OCI-LY7 (cell line): ENCODE results near the gene COL9A3. TPM values are rescaled to one million over a fixed set of nuclear protein-coding genes. Genes with fewer than 3 reads are reported as not detected.

Source experiments
- Bru-seq: library from RNA; stranded (reverse); fragments of 400-500 nt; gene quantifications from one replicate; lab custom pipeline; 2021; lab: Mats Ljungman, UMichigan
- BruChase-seq, 2 experiments: library from RNA; stranded (reverse); fragments of 400-500 nt; gene quantifications; one replicate each; lab custom pipeline; 2021; lab: Mats Ljungman, UMichigan
- BruUV-seq: library from RNA; stranded (reverse); fragments of 400-500 nt; replicated peaks from 2 replicates; lab custom pipeline; 2021; lab: Mats Ljungman, UMichigan
- CTCF ChIA-PET: fragments of 300-600 bp; sonication (Branson Sonifier 250); formaldehyde crosslinking; loops from one replicate; lab custom pipeline; 2022; ENCODE audit warnings: antibody characterized with exemption; ENCODE audit not compliant: unreplicated experiment; lab: Charles Lee
- POLR2A ChIA-PET: fragments of 300-600 bp; sonication (Branson Sonifier 250); formaldehyde crosslinking; loops from one replicate; lab custom pipeline; 2022; ENCODE audit warnings: antibody characterized with exemption; lab: Charles Lee
- DNase-seq: peaks from one replicate; pipeline ENCODE4 v3.0.0-alpha.2; 2015; ENCODE audit warnings: low spot score
- H2AFZ ChIP-seq: fragments of 200-600 bp; sonication (generic), shearing (Covaris generic); 2 replicates; pipeline ENCODE4 v1.6.1; 2014; ENCODE audit warnings: mild to moderate bottlenecking, antibody characterized with exemption, low read length, moderate library complexity
- H3K27ac ChIP-seq: fragments of 200-600 bp; sonication (generic); 2 replicates; pipeline ENCODE4 v1.5.1; 2014; ENCODE audit warnings: mixed run types, low read depth, mild to moderate bottlenecking, moderate library complexity, low read length, inconsistent platforms; ENCODE audit not compliant: poor library complexity, severe bottlenecking
- H3K36me3 ChIP-seq: fragments of 200-600 bp; sonication (generic); 2 replicates; pipeline ENCODE4 v1.6.1; 2014; ENCODE audit warnings: mild to moderate bottlenecking, antibody characterized with exemption, low read length, moderate library complexity, mixed read lengths; ENCODE audit not compliant: insufficient read depth
- H3K4me1 ChIP-seq: fragments of 200-600 bp; sonication (generic); 2 replicates; pipeline ENCODE4 v1.5.1; 2014; ENCODE audit warnings: mild to moderate bottlenecking, low read length; ENCODE audit not compliant: insufficient read depth, poor library complexity, severe bottlenecking
- H3K4me2 ChIP-seq: fragments of 200-600 bp; sonication (generic); 2 replicates; pipeline ENCODE4 v1.6.1; 2014; ENCODE audit warnings: mild to moderate bottlenecking, low read length
- H3K4me3 ChIP-seq: fragments of 200-600 bp; sonication (generic); 2 replicates; pipeline ENCODE4 v1.5.1; 2014; ENCODE audit warnings: mild to moderate bottlenecking, low read depth, low read length; ENCODE audit not compliant: poor library complexity, severe bottlenecking
- H3K79me2 ChIP-seq: fragments of 200-600 bp; sonication (generic); 2 replicates; pipeline ENCODE4 v1.6.1; 2016; ENCODE audit warnings: low read depth, mild to moderate bottlenecking, low read length, moderate library complexity, mixed read lengths; ENCODE audit not compliant: insufficient read depth
- H3K9me2 ChIP-seq: fragments of 200-600 bp; sonication (generic); 2 replicates; pipeline ENCODE4 v1.6.1; 2016; ENCODE audit warnings: mild to moderate bottlenecking, low read length, mixed read lengths; ENCODE audit not compliant: insufficient read depth
- H3K9me3 ChIP-seq: fragments of 200-600 bp; sonication (generic); 2 replicates; pipeline ENCODE4 v1.6.1; 2014; ENCODE audit warnings: mild to moderate bottlenecking, mixed run types, low read length, mixed read lengths
- H4K20me1 ChIP-seq: fragments of 200-600 bp; sonication (generic); 2 replicates; pipeline ENCODE4 v1.6.1; 2014; ENCODE audit warnings: mild to moderate bottlenecking, antibody characterized with exemption, low read length, moderate library complexity, mixed read lengths; ENCODE audit not compliant: insufficient read depth
- EZH2phosphoT487 ChIP-seq: fragments of 200-600 bp; sonication (generic); IDR thresholded peaks from 2 replicates; pipeline ENCODE4 v1.6.1; 2018; ENCODE audit warnings: low read depth, borderline replicate concordance, mild to moderate bottlenecking, mixed run types, antibody characterized with exemption, low read length, moderate library complexity, mixed read lengths
- intact Hi-C: fragments of 100-400 bp; cut with micrococcal nuclease; formaldehyde crosslinking; loops from one replicate; pipeline ENCODE4 v1.10.0; 2022; ENCODE audit not compliant: unreplicated experiment
- long read RNA-seq: library from polyadenylated mRNA; stranded (forward); transcript quantifications from one replicate; pipeline ENCODE4 v2.0.0, GENCODE V29; 2022
- total RNA-seq, 2 experiments: library from RNA; depleted of rRNA in 1 of 2; stranded (reverse); fragments of >200 nt in 1 of 2; shearing (Covaris generic) in 1 of 2; gene quantifications; 2 replicates each; pipeline ENCODE4 v1.2.3, GENCODE V29; 2014 to 2022
- TF ChIP-seq, protein P1 (sequence below): fragments of 200-600 bp; sonication (generic); conservative IDR thresholded peaks from 2 replicates; pipeline ENCODE4 v1.5.1; 2014; ENCODE audit warnings: mild to moderate bottlenecking, antibody characterized with exemption, low read length, moderate library complexity, mixed read lengths

Gene COL9A3
- total RNA-seq (2014; rRNA removed; shearing (Covaris generic)) (1.0 and 1.7 TPM in 2 replicates), total RNA-seq (2022) (5.2 and 6.1 TPM in 2 replicates), Bru-seq, nascent RNA (percentile 19 among the genes with signal in this experiment), BruChase-seq, experiment 1, labeled RNA remaining after a 6-hour chase (percentile 19 among the genes with signal in this experiment), BruChase-seq, experiment 2, labeled RNA remaining after a 2-hour chase (percentile 22 among the genes with signal in this experiment)
- long read RNA-seq, partial matches to known transcripts = 3 of 8 reads
- long read RNA-seq, other reads (novel, unspliced or antisense) = 5 of 8 reads

DNA sequence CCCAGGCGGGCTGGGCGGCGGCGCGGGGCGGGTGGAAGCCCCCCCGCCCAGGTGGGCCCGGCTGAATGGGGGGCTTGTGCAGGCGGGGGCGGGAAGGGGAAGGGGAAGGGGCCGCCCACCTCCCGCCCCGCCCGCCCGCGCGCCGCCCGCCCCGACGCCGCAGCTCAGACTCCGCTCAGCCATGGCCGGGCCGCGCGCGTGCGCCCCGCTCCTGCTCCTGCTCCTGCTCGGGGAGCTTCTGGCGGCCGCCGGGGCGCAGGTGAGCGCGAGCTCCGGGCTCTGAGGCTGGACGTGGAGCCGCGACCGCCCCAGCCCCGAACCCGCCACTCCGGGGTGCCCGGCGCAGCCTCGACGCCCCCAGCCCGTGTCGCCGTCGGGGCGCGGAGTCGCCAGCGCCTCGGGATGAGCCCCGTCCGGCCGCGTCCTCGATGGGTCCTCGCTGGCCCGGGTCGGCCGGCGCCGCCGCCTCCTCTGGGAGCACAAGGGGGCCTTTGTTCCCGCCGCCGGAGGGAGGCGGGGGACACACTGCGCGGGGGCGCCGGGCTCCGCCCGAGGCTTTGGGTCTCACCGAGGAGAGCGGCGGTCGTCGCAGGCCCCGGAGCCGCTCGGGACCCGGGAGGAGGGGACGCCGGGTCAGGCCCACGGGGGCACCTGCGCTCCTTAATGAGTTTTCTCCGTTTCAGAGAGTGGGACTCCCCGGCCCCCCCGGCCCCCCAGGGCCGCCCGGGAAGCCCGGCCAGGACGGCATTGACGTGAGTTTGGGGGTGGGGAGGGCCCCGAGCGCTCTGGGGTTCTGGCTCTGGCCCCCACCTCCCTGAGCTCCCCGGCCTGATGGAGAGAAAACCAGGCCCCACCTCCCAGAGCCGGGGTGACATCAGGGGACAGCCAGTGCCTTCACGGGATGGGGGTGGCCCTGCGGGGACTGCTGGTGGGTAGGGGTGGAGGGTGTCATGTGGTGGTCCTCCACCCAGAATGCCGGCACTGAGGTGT is at the start of gene COL9A3:
COL9A3 (plus strand) TSS at position 167 of the 990 bp plus-strand sequence; CDS start at position 182, 15 bp downstream.
- ChIA-PET CTCF (no interaction called here), POLR2A (interaction anchor here (0.5 kb wide), 1 partner anchor 136 kb away, joined by 5 read pairs; no protein-coding TSS in a partner anchor)
- TF ChIP-seq, protein P1, sequence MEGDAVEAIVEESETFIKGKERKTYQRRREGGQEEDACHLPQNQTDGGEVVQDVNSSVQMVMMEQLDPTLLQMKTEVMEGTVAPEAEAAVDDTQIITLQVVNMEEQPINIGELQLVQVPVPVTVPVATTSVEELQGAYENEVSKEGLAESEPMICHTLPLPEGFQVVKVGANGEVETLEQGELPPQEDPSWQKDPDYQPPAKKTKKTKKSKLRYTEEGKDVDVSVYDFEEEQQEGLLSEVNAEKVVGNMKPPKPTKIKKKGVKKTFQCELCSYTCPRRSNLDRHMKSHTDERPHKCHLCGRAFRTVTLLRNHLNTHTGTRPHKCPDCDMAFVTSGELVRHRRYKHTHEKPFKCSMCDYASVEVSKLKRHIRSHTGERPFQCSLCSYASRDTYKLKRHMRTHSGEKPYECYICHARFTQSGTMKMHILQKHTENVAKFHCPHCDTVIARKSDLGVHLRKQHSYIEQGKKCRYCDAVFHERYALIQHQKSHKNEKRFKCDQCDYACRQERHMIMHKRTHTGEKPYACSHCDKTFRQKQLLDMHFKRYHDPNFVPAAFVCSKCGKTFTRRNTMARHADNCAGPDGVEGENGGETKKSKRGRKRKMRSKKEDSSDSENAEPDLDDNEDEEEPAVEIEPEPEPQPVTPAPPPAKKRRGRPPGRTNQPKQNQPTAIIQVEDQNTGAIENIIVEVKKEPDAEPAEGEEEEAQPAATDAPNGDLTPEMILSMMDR = no peak
- no peak for TF ChIP-seq EZH2phosphoT487
- H3K9me3 ChIP-seq = no peaks in the 10 kb centered on the region
- no peaks in the 10 kb centered on the region for H4K20me1 ChIP-seq
- no peak for DNase-seq
- intact Hi-C loops = no loop called here
- H3K9me2 ChIP-seq = no peaks in the 10 kb centered on the region
- H3K4me1 ChIP-seq = no peaks in the 10 kb centered on the region
- H3K4me3 ChIP-seq = no peak within 1 kb of the TSS
- H2AFZ ChIP-seq = no peak within 1 kb of the TSS
- no peak within 1 kb of the TSS for H3K27ac ChIP-seq
- BruUV-seq = no TSS peak
- H3K4me2 ChIP-seq = no peak within 1 kb of the TSS
- H3K36me3 ChIP-seq = peaks cover 17% of the 10 kb centered on the region
- H3K79me2 ChIP-seq = no peaks in the 10 kb centered on the region

DNA sequence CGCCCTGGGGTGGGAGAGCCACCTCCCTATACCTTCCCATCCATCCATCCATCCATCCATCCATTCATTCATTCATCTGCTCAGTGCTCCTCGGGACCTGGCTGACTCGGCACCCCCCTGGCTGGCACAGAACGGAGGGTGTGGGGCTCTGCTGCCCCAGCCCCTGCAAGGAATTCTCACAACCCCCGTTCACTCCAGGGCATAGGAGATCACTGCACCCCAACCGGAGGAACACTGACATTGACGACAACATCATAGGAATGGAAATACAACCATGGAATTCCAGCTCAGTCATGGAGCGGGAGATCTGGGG is 48.7 kb upstream of the COL9A3 start:
- Histone ChIP-seq H3K4me2 (no peak overlapping the region), H3K4me1 (peaks cover 13% of the 10 kb centered on the region), H3K9me2 (no peaks in the 10 kb centered on the region), H3K36me3 (no peaks in the 10 kb centered on the region), H3K4me3 (no peak overlapping the region), H3K79me2 (no peaks in the 10 kb centered on the region), H3K27ac (no peak overlapping the region), H2AFZ (no peak overlapping the region), H4K20me1 (no peaks in the 10 kb centered on the region), H3K9me3 (no peaks in the 10 kb centered on the region)
- no peak for DNase-seq
- ChIA-PET POLR2A (no interaction called here), CTCF (no interaction called here)
- no TSS peak for BruUV-seq
- intact Hi-C loops = no loop called here
- TF ChIP-seq, protein P1 = no peak
- no peak for TF ChIP-seq EZH2phosphoT487
